GM19372 (cell line): ENCODE measurements around the gene KRTAP4-12.
"Not testable (repeated sequence)": the region's sequence is repeated elsewhere in the genome, so short reads cannot be mapped to it uniquely, and the experiment has no call there.

ENCODE experiments used
- ATAC-seq: cut with Tn5 transposase; IDR thresholded peaks from one replicate; pipeline ENCODE4 v1.9.1; 2021; ENCODE audit warnings: mild to moderate bottlenecking, low read depth, moderate library complexity; ENCODE audit not compliant: unreplicated experiment

KRTAP4-12 gene

GRCh38 chr17:41098481-41098880, 25.5 kb downstream of the KRTAP4-12 start:
- ATAC-seq = no peak

- ATAC-seq = no peak
Observed at GRCh38 chr17:41098042-41098441, 25.9 kb downstream of the KRTAP4-12 start, which contains the start of gene KRTAP4-8. KRTAP4-8 (minus strand) TSS chr17:41098142; CDS start chr17:41098084, 58 bp downstream.

GRCh38 chr17:41096055-41096454, 27.9 kb downstream of the KRTAP4-12 start:
- ATAC-seq = no peak

GRCh38 chr17:41088760-41089352, 35.1 kb downstream of the KRTAP4-12 start:
- ATAC-seq = not testable (repeated sequence)

- ATAC-seq = not testable (repeated sequence)
Observed at GRCh38 chr17:41084100-41084856, 39.7 kb downstream of the KRTAP4-12 start, which contains the start of gene KRTAP4-7. KRTAP4-7 (plus strand) TSS chr17:41084150; CDS start chr17:41084207, 57 bp downstream.

- ATAC-seq = not testable (repeated sequence)
Observed at GRCh38 chr17:41083427-41083826, 40.6 kb downstream of the KRTAP4-12 start.

GRCh38 chr17:41082626-41083025, 41.4 kb downstream of the KRTAP4-12 start:
- ATAC-seq = no peak

GRCh38 chr17:41076788-41077187, 47.2 kb downstream of the KRTAP4-12 start:
- no peak for ATAC-seq

GRCh38 chr17:41073676-41074075, 50.3 kb downstream of the KRTAP4-12 start:
- no peak for ATAC-seq
